ENCODE results near the gene CDX1.

DNA sequence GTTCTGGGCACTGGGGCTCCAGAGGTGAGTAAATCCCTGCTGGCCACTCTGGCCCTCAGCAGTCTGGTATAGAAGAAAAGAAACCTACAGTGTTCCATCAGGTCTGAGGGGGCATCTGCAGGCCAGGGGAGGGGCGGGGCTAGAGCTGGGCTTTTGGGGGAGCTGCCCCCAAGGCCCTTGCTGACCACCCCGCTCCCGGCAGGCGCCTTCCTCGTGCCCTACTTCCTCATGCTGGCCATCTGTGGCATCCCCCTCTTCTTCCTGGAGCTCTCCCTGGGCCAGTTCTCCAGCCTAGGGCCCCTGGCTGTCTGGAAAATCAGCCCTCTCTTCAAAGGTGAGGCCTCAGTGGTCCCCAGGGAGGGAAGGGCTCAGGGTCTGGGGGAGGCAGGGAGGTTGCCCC is 29.9 kb downstream of the CDX1 start:
- no peak for TF ChIP-seq GATA3 (IDR thresholded peaks at IDR 0.05; ENCODE audit: low read depth, low read length)
- TF ChIP-seq GATA2 (IDR thresholded peaks at IDR 0.05; ENCODE audit: low read depth, low read length): no peak

Measured in SH-SY5Y (cell line).